Body of pancreas (tissue), 4 donors: ENCODE measurements around the gene SH3PXD2A.

Experiments
- POLR2A ChIP-seq, 3 donors: fragments of 450-650 bp; IDR thresholded peaks; one replicate each; pipeline ENCODE4 v1.6.1; 2016; ENCODE audit warnings: antibody characterized with exemption in 3 of 3, mild to moderate bottlenecking in 2 of 3
- TF ChIP-seq, protein P1 (sequence below), 7 experiments: fragments of 450-650 bp in 4 of 7; fragments of 200-600 bp in 3 of 7; sonication (generic) in 3 of 7; IDR thresholded peaks; one replicate each; pipeline ENCODE4 v1.5.1; 2016 to 2019; ENCODE audit warnings: antibody characterized with exemption in 7 of 7

DNA sequence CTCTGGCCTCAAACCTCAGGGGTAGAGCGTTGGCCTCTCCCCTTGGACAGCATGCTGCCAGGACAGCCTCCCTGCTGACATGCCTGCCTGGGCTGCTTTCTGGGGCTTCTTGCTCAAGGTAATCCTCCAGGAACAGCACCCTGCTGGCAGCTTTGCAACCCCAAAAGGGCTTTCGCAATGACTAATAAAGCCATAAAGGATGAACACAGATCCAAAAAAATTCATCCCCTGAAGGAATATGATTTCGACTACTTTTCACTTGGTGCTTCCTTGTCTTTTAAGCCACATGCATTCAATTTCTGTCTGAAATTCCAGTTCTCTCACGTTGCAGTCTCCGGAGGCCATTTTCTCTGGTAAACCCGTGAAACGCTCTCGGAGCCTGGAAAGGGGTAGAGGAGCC, 15.1 kb upstream of the SH3PXD2A start:
- TF ChIP-seq, protein P1, sequence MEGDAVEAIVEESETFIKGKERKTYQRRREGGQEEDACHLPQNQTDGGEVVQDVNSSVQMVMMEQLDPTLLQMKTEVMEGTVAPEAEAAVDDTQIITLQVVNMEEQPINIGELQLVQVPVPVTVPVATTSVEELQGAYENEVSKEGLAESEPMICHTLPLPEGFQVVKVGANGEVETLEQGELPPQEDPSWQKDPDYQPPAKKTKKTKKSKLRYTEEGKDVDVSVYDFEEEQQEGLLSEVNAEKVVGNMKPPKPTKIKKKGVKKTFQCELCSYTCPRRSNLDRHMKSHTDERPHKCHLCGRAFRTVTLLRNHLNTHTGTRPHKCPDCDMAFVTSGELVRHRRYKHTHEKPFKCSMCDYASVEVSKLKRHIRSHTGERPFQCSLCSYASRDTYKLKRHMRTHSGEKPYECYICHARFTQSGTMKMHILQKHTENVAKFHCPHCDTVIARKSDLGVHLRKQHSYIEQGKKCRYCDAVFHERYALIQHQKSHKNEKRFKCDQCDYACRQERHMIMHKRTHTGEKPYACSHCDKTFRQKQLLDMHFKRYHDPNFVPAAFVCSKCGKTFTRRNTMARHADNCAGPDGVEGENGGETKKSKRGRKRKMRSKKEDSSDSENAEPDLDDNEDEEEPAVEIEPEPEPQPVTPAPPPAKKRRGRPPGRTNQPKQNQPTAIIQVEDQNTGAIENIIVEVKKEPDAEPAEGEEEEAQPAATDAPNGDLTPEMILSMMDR (IDR thresholded peaks at IDR 0.05), result no peak
- no peak for TF ChIP-seq POLR2A (IDR thresholded peaks at IDR 0.05)
